Stimulated activated CD4-positive, alpha-beta T cell treated with anti-CD3 and anti-CD28 coated beads, Interleukin-1b, Interleukin-23, amount 100 ng/mL, for 24 hours (primary cell): ENCODE measurements around the gene TNRC18.
"Not testable (repeated sequence)": the region's sequence is repeated elsewhere in the genome, so short reads cannot be mapped to it uniquely, and the experiment has no call there.

ENCODE experiments used
- DNase-seq, 4 experiments: peaks; one replicate each; pipeline ENCODE4 v3.0.0-alpha.2; 2020; ENCODE audit warnings: low read depth in 4 of 4, low spot score in 1 of 4

Gene TNRC18

GRCh38 chr7:5276611-5277010 lies 147.0 kb downstream of the TNRC18 start:
- no peak for DNase-seq

GRCh38 chr7:5276123-5276522 lies 147.5 kb downstream of the TNRC18 start:
- DNase-seq, result not testable (repeated sequence)

- DNase-seq, result not testable (repeated sequence)
These were observed 148.1 kb downstream of the TNRC18 start for GRCh38 chr7:5275510-5275909.

- not testable (repeated sequence) for DNase-seq
These were observed 148.6 kb downstream of the TNRC18 start for GRCh38 chr7:5274985-5275431.

- DNase-seq, result no peak
These were observed 149.2 kb downstream of the TNRC18 start for GRCh38 chr7:5274441-5274840.

GRCh38 chr7:5273831-5274405 lies 149.7 kb downstream of the TNRC18 start:
- DNase-seq, result not testable (repeated sequence)

GRCh38 chr7:5270788-5271187 lies 152.8 kb downstream of the TNRC18 start:
- DNase-seq, result no peak

- DNase-seq, result not testable (repeated sequence)
These were observed 153.5 kb downstream of the TNRC18 start for GRCh38 chr7:5269992-5270657.

GRCh38 chr7:5267829-5268228 lies 155.8 kb downstream of the TNRC18 start:
- not testable (repeated sequence) for DNase-seq

GRCh38 chr7:5266191-5267028 lies 157.2 kb downstream of the TNRC18 start:
- no peak for DNase-seq

- DNase-seq, result no peak
These were observed 158.1 kb downstream of the TNRC18 start for GRCh38 chr7:5265320-5266190.

GRCh38 chr7:5263066-5263465 lies 160.6 kb downstream of the TNRC18 start:
- DNase-seq, result not testable (repeated sequence)

GRCh38 chr7:5260530-5261068 lies 163.0 kb downstream of the TNRC18 start:
- DNase-seq, result not testable (repeated sequence)
